SK-N-SH (cell line): Measurements from ENCODE around the gene ADGRG3. TPM values are rescaled to one million over a fixed set of nuclear protein-coding genes. Genes with fewer than 3 reads are reported as not detected.

Source experiments
- CTCF ChIA-PET: fragments of 300-600, 350-600 bp; formaldehyde crosslinking; extraction: SDS; loops from one replicate; lab custom pipeline; 2021; lab: Yijun Ruan, JAX
- POLR2A ChIA-PET: fragments of 350-600 bp; sonication (Branson Sonifier 250); formaldehyde crosslinking; extraction: SDS; loops from one replicate; lab custom pipeline; 2020; ENCODE audit warnings: antibody characterized with exemption, inconsistent platforms; lab: Yijun Ruan, JAX
- DNase-seq: peaks from one replicate; pipeline ENCODE4 v3.0.0; 2012
- H2AFZ ChIP-seq: fragments of 200-600 bp; sonication (generic); 2 replicates; pipeline ENCODE4 v1.8.1; 2016; ENCODE audit warnings: antibody characterized with exemption, mild to moderate bottlenecking, low read depth
- H3F3A ChIP-seq: fragments of 200-600 bp; sonication (generic); replicated peaks from 2 replicates; pipeline ENCODE3; 2016; ENCODE audit warnings: antibody characterized with exemption, mild to moderate bottlenecking; ENCODE audit not compliant: insufficient read depth
- H3K27ac ChIP-seq, 2 experiments: fragments of 200-500 bp in 1 of 2; fragments of 200-600 bp in 1 of 2; sonication (Bioruptor generic) in 1 of 2; sonication (generic), shearing (Covaris generic) in 1 of 2; 2 replicates each; pipeline versions ENCODE4 v1.5.1 to v1.6.1; 2014 to 2016; ENCODE audit warnings: low read depth in 2 of 2, inconsistent platforms in 1 of 2, low read length in 1 of 2, mild to moderate bottlenecking in 1 of 2, mixed read lengths in 1 of 2
- H3K27me3 ChIP-seq: fragments of 200-600 bp; sonication (generic), shearing (Covaris generic); 2 replicates; pipeline ENCODE4 v1.6.1; 2016; ENCODE audit warnings: mixed run types; ENCODE audit not compliant: insufficient read depth
- H3K36me3 ChIP-seq, 2 experiments: fragments of 200-500 bp in 1 of 2; fragments of 200-600 bp in 1 of 2; sonication (Bioruptor generic) in 1 of 2; sonication (generic) in 1 of 2; replicated peaks in 1 of 2; 2 replicates each; pipeline versions ENCODE3 to v1.5.1; 2014 to 2016; ENCODE audit warnings: low read length in 1 of 2, mild to moderate bottlenecking in 1 of 2; ENCODE audit not compliant: insufficient read depth in 2 of 2, control insufficient read depth in 1 of 2
- H3K4me1 ChIP-seq, 2 experiments: fragments of 200-500 bp in 1 of 2; fragments of 200-600 bp in 1 of 2; sonication (Bioruptor generic) in 1 of 2; sonication (generic), shearing (Covaris generic) in 1 of 2; 2 replicates each; pipeline versions ENCODE4 v1.5.1 to v1.6.1; 2014 to 2016; ENCODE audit warnings: low read depth in 1 of 2, low read length in 1 of 2, mixed run types in 1 of 2; ENCODE audit not compliant: insufficient read depth in 2 of 2, control insufficient read depth in 1 of 2
- H3K4me2 ChIP-seq: fragments of 200-600 bp; sonication (generic), shearing (Covaris generic); 2 replicates; pipeline ENCODE4 v1.6.1; 2017; ENCODE audit warnings: mixed run types
- H3K4me3 ChIP-seq, 2 experiments: fragments of 200-500 bp in 1 of 2; fragments of 200-600 bp in 1 of 2; sonication (Bioruptor generic) in 1 of 2; sonication (generic), shearing (Covaris generic) in 1 of 2; 2 replicates each; pipeline versions ENCODE4 v1.5.1 to v1.8.1; 2014 to 2016; ENCODE audit warnings: low read depth in 2 of 2, inconsistent platforms in 1 of 2, low read length in 1 of 2, mild to moderate bottlenecking in 1 of 2, mixed read lengths in 1 of 2, moderate library complexity in 1 of 2
- H3K79me2 ChIP-seq: fragments of 200-600 bp; sonication (generic); 2 replicates; pipeline ENCODE4 v1.8.1; 2017; ENCODE audit warnings: mild to moderate bottlenecking; ENCODE audit not compliant: insufficient read depth
- H3K9ac ChIP-seq: fragments of 200-600 bp; sonication (generic); 2 replicates; pipeline ENCODE4 v1.6.1; 2017; ENCODE audit warnings: mixed run types
- H3K9me2 ChIP-seq: fragments of 200-600 bp; sonication (generic); 2 replicates; pipeline ENCODE4 v1.6.1; 2017; ENCODE audit warnings: mixed run types
- H3K9me3 ChIP-seq: fragments of 200-600 bp; sonication (generic); 2 replicates; pipeline ENCODE4 v1.6.1; 2017; ENCODE audit warnings: mixed run types, mild to moderate bottlenecking, moderate library complexity
- H4K20me1 ChIP-seq: fragments of 200-600 bp; sonication (generic); 2 replicates; pipeline ENCODE4 v1.6.1; 2017; ENCODE audit warnings: mild to moderate bottlenecking, mixed run types; ENCODE audit not compliant: insufficient read depth
- ELF1 ChIP-seq: IDR thresholded peaks from 2 replicates; pipeline ENCODE4 v1.4.0; 2012
- FOXJ3 ChIP-seq: sonication (generic); formaldehyde crosslinking; IDR thresholded peaks from 2 replicates; pipeline ENCODE4 v1.5.1; 2020; ENCODE audit warnings: mild to moderate bottlenecking, missing genetic modification reagents
- MXI1 ChIP-seq: IDR thresholded peaks from 2 replicates; pipeline ENCODE4 v1.6.1; 2012; ENCODE audit warnings: mild to moderate bottlenecking, low read depth, low read length, improper control_type of control experiment
- NRF1 ChIP-seq: IDR thresholded peaks from 2 replicates; pipeline ENCODE4 v1.6.1; 2012; ENCODE audit warnings: low read depth, mild to moderate bottlenecking, low read length
- RCOR1 ChIP-seq: fragments of 150-350 bp; IDR thresholded peaks from 2 replicates; pipeline ENCODE4 v1.6.1; 2017; ENCODE audit warnings: antibody characterized with exemption, low read length
- WGBS: methylation state at CpG from one replicate; pipeline ENCODE4 v1.1.6; 2017; ENCODE audit warnings: low lambda C conversion rate; 5-methylcytosine and 5-hydroxymethylcytosine counted together
- polyA plus RNA-seq, 3 experiments: library from polyadenylated mRNA; depleted of rRNA; stranded (reverse); fragments of >200 nt; gene quantifications; 2 replicates each; pipeline ENCODE4 v1.2.3, GENCODE V29; 2012
- TF ChIP-seq, protein P1 (sequence below): IDR thresholded peaks from 2 replicates; pipeline ENCODE4 v1.6.1; 2012; ENCODE audit warnings: mild to moderate bottlenecking, low read depth, low read length, moderate library complexity
- TF ChIP-seq, protein P2 (sequence below): fragments of 200-600 bp; sonication (generic); IDR thresholded peaks from 2 replicates; pipeline ENCODE4 v1.6.1; 2017; ENCODE audit warnings: antibody characterized with exemption, mild to moderate bottlenecking, moderate library complexity
- TF ChIP-seq, protein P3 (sequence below): fragments of 150-350 bp; IDR thresholded peaks from 2 replicates; pipeline ENCODE4 v1.6.1; 2016; ENCODE audit warnings: mild to moderate bottlenecking, low read depth, low read length
- TF ChIP-seq, protein P4 (sequence below): IDR thresholded peaks from 2 replicates; pipeline ENCODE4; 2012

ADGRG3 gene
- polyA plus RNA-seq, 1 of the 3 experiments (the other 2 are of a cell fraction), result not detected

DNA sequence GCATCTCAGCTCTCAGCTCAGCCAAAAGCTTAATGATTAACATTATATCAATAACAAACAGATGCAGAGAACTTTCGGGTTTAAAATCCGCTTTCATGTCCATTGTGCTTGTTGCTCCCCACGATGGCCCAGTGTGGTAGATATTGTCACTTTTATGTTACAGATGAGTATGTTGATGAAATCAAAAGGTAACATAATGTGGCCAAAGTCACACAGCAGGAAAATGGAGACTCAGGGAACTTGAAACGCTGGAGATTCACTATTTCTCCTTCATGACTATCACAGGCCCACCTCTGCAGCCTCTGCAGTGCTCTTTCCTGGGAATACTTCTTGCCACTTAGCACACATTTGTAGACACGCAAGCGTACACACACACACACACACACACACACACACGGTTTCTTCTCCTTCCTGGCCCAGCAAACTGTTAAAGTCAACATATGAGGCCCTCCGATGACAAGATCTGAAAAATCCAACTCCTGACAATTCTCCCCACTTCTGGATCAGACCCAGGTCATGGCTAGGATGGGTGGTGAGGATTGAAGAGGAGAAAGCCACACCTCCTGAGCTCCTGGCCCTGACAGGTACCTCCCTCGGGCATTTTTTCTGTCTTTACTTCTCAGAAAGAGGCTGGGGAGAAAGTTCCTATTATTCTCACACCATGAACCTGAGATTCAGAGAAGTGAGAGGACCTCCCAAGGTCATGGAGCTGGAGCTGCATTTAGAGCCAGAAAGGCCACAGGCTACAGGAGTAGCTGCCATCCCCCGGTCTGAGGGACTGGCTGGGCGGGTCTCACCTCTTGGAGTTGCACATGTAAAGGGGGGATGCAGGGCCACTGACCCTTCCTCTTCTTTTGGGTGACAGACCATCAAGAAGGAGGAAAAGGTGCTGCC lies 36.2 kb downstream of the ADGRG3 start (continued):
- TF ChIP-seq, protein P1, sequence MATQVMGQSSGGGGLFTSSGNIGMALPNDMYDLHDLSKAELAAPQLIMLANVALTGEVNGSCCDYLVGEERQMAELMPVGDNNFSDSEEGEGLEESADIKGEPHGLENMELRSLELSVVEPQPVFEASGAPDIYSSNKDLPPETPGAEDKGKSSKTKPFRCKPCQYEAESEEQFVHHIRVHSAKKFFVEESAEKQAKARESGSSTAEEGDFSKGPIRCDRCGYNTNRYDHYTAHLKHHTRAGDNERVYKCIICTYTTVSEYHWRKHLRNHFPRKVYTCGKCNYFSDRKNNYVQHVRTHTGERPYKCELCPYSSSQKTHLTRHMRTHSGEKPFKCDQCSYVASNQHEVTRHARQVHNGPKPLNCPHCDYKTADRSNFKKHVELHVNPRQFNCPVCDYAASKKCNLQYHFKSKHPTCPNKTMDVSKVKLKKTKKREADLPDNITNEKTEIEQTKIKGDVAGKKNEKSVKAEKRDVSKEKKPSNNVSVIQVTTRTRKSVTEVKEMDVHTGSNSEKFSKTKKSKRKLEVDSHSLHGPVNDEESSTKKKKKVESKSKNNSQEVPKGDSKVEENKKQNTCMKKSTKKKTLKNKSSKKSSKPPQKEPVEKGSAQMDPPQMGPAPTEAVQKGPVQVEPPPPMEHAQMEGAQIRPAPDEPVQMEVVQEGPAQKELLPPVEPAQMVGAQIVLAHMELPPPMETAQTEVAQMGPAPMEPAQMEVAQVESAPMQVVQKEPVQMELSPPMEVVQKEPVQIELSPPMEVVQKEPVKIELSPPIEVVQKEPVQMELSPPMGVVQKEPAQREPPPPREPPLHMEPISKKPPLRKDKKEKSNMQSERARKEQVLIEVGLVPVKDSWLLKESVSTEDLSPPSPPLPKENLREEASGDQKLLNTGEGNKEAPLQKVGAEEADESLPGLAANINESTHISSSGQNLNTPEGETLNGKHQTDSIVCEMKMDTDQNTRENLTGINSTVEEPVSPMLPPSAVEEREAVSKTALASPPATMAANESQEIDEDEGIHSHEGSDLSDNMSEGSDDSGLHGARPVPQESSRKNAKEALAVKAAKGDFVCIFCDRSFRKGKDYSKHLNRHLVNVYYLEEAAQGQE, result no peak
- no peak for TF ChIP-seq ELF1
- TF ChIP-seq, protein P2, sequence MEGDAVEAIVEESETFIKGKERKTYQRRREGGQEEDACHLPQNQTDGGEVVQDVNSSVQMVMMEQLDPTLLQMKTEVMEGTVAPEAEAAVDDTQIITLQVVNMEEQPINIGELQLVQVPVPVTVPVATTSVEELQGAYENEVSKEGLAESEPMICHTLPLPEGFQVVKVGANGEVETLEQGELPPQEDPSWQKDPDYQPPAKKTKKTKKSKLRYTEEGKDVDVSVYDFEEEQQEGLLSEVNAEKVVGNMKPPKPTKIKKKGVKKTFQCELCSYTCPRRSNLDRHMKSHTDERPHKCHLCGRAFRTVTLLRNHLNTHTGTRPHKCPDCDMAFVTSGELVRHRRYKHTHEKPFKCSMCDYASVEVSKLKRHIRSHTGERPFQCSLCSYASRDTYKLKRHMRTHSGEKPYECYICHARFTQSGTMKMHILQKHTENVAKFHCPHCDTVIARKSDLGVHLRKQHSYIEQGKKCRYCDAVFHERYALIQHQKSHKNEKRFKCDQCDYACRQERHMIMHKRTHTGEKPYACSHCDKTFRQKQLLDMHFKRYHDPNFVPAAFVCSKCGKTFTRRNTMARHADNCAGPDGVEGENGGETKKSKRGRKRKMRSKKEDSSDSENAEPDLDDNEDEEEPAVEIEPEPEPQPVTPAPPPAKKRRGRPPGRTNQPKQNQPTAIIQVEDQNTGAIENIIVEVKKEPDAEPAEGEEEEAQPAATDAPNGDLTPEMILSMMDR, result no peak
- TF ChIP-seq MXI1, result no peak
- TF ChIP-seq, protein P3, sequence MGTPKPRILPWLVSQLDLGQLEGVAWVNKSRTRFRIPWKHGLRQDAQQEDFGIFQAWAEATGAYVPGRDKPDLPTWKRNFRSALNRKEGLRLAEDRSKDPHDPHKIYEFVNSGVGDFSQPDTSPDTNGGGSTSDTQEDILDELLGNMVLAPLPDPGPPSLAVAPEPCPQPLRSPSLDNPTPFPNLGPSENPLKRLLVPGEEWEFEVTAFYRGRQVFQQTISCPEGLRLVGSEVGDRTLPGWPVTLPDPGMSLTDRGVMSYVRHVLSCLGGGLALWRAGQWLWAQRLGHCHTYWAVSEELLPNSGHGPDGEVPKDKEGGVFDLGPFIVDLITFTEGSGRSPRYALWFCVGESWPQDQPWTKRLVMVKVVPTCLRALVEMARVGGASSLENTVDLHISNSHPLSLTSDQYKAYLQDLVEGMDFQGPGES, result no peak
- no peak for TF ChIP-seq RCOR1
- TF ChIP-seq, all 33 proteins: peak for 0

DNA sequence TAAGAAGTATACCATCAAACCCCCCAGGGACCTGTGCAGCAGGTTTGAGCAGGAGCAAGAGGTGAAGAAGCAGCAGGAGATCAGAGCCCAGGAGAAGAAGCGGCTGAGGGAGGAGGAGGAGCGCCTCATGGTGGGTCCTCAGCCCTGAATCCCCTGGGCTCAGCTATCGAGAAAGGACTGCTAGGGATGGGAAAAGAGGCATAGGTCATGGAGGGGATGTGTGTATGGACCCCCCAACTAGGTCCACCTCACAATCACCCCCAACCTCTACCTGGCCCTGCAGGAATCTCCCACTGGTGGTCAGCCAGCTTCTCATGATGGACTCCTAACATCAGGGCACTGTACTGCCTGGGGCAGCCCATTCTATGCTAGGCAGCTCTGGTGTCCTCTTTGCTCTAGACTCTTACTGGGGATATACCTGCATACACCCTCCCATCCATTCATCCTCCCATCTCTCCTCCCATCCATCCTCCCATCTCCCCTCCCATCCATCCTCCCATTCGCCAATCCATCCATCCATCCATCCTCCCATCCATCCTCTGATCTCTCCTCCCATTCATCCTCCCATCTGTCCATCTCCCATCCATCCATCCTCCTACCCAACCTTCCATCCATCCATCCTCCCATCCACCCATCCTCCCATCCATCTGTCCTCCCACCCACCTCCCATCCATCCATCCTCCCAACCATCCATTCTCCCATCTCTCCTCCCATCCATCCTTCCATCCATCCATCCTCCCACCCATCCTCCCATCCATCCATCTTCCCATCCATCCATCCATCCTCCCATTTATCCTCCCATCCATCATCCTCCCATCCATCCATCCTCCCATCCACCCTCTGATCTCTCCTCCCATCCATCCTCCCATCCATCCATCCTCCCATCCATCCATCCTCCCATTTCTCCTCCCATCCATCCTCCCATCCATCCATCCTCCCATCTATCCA lies 37.1 kb downstream of the ADGRG3 start:
- Histone ChIP-seq H3K4me1 (no peaks in the 10 kb centered on the region), H3K27me3 (0 out of 2 replicates have a peak, but pooled peaks cover 5% of the 10 kb centered on the region), H3F3A (no peaks in the 10 kb centered on the region), H3K4me2 (no peak overlapping the region), H3K4me3 (no peak overlapping the region), H3K36me3 (no peaks in the 10 kb centered on the region), H2AFZ (no peak overlapping the region), H3K9ac (no peak overlapping the region), H3K79me2 (no peaks in the 10 kb centered on the region), H3K9me3 (no peaks in the 10 kb centered on the region), H4K20me1 (no peaks in the 10 kb centered on the region), H3K9me2 (no peaks in the 10 kb centered on the region), H3K27ac (no peak overlapping the region)
- no peak for DNase-seq
- POLR2A ChIA-PET, result no interaction called here
- 57% methylated on average over 4 of the region's 4 CpGs for WGBS
- TF ChIP-seq, protein P4, sequence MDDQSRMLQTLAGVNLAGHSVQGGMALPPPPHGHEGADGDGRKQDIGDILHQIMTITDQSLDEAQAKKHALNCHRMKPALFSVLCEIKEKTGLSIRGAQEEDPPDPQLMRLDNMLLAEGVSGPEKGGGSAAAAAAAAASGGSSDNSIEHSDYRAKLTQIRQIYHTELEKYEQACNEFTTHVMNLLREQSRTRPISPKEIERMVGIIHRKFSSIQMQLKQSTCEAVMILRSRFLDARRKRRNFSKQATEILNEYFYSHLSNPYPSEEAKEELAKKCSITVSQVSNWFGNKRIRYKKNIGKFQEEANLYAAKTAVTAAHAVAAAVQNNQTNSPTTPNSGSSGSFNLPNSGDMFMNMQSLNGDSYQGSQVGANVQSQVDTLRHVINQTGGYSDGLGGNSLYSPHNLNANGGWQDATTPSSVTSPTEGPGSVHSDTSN, result no peak
- no peak for TF ChIP-seq FOXJ3
- TF ChIP-seq NRF1, result no peak
- CTCF ChIA-PET, result interaction anchor here (1.1 kb wide), 1 partner anchor 56 kb away, joined by 4 read pairs; no protein-coding TSS in a partner anchor
